GM20000 (cell line): ENCODE data around the gene ARTN.

Source experiments
- DNase-seq: peaks from one replicate; pipeline ENCODE4 v3.0.0; 2012; ENCODE audit warnings: low spot score
- CTCF ChIP-seq: IDR thresholded peaks from 2 replicates; pipeline ENCODE4 v1.5.1; 2012; ENCODE audit warnings: mild to moderate bottlenecking, control low read depth; ENCODE audit errors: extremely low read depth, missing control alignments

ARTN gene

GRCh38 chr1:43982808-43983207 lies 49.2 kb downstream of the ARTN start:
- no peak for DNase-seq
- no peak for TF ChIP-seq CTCF

- TF ChIP-seq CTCF = no peak
- no peak for DNase-seq
These were observed 49.8 kb downstream of the ARTN start for GRCh38 chr1:43983253-43983899.

- no peak for TF ChIP-seq CTCF
- no peak for DNase-seq
These were observed 51.3 kb downstream of the ARTN start for GRCh38 chr1:43984855-43985254.

GRCh38 chr1:43985984-43986595 lies 52.5 kb downstream of the ARTN start:
- no peak for TF ChIP-seq CTCF
- DNase-seq = no peak

- TF ChIP-seq CTCF = no peak
These were observed 53.1 kb downstream of the ARTN start for GRCh38 chr1:43986712-43987111.

More at GRCh38 chr1:43986712-43987111, 53.1 kb downstream of the ARTN start:
- no peak for DNase-seq
